ENCODE measurements around the gene SYNE4. TPM values are rescaled to one million over a fixed set of nuclear protein-coding genes. Genes with fewer than 3 reads are reported as not detected.
"Not testable (repeated sequence)": the region's sequence is repeated elsewhere in the genome, so short reads cannot be mapped to it uniquely, and the experiment has no call there.

Gene SYNE4
- total RNA-seq, 2 experiments from 2014 or later, result 1.8 to 2.4 TPM

- H3K36me3 Mint-ChIP-seq (ENCODE audit: low read depth), result peaks cover 17% of the 10 kb centered on the region
- peak overlapping the region; percentile 51 for H3K4me3 Mint-ChIP-seq
- ChIA-PET CTCF (interaction anchor here (0.5 to 1.6 kb wide), 4 partner anchors 13 to 1294 kb away, joined by 3 to 4 read pairs (median 4); no protein-coding TSS in a partner anchor), POLR2A (no interaction called here)
- no peaks in the 10 kb centered on the region for H3K27me3 Mint-ChIP-seq
- DNase-seq, result no peak
- peaks cover 29% of the 10 kb centered on the region for H3K4me1 Mint-ChIP-seq
- peak overlapping the region; percentile 78 for H3K27ac Mint-ChIP-seq
- H3K9me3 Mint-ChIP-seq, result no peaks in the 10 kb centered on the region
Observed at GRCh38 chr19:35993923-35994598, 14.6 kb downstream of the SYNE4 start.

- H3K4me1 Mint-ChIP-seq, result peaks cover 29% of the 10 kb centered on the region
- CTCF ChIA-PET, result interaction anchor here (0.8 to 1.6 kb wide), 5 partner anchors 10 to 19 kb away, joined by 3 to 4 read pairs (median 3); no protein-coding TSS in a partner anchor
Observed at GRCh38 chr19:35992907-35993765, 15.5 kb downstream of the SYNE4 start.

GRCh38 chr19:35991731-35992450, 16.7 kb downstream of the SYNE4 start:
- H3K9me3 Mint-ChIP-seq, result peaks cover 3% of the 10 kb centered on the region
- no peak for DNase-seq
- ChIA-PET CTCF (interaction anchor here (0.6 to 1.3 kb wide), 2 partner anchors 13 to 15 kb away, joined by 3 read pairs; no protein-coding TSS in a partner anchor), POLR2A (no interaction called here)
- H3K27me3 Mint-ChIP-seq, result peaks cover 11% of the 10 kb centered on the region
- H3K4me1 Mint-ChIP-seq, result peaks cover 22% of the 10 kb centered on the region
- H3K36me3 Mint-ChIP-seq (ENCODE audit: low read depth), result peaks cover 11% of the 10 kb centered on the region
- no peak overlapping the region for H3K4me3 Mint-ChIP-seq
- no peak overlapping the region for H3K27ac Mint-ChIP-seq

More at GRCh38 chr19:35992907-35993765, 15.5 kb downstream of the SYNE4 start:
- POLR2A ChIA-PET, result no interaction called here
- peaks cover 6% of the 10 kb centered on the region for H3K27me3 Mint-ChIP-seq
- H3K27ac Mint-ChIP-seq, result no peak overlapping the region
- DNase-seq, result no peak
- peaks cover 17% of the 10 kb centered on the region for H3K36me3 Mint-ChIP-seq (ENCODE audit: low read depth)
- H3K9me3 Mint-ChIP-seq, result peaks cover 3% of the 10 kb centered on the region
- no peak overlapping the region for H3K4me3 Mint-ChIP-seq

- H3K36me3 Mint-ChIP-seq (ENCODE audit: low read depth), result peaks cover 5% of the 10 kb centered on the region
- H3K4me3 Mint-ChIP-seq, result no peak overlapping the region
- no peak for DNase-seq
- H3K27ac Mint-ChIP-seq, result no peak overlapping the region
- peaks cover 16% of the 10 kb centered on the region for H3K4me1 Mint-ChIP-seq
- POLR2A ChIA-PET, result no interaction called here
- CTCF ChIA-PET, result interaction anchor here (0.6 to 0.7 kb wide), 3 partner anchors 14 to 1840 kb away, joined by 3 read pairs; no protein-coding TSS in a partner anchor
- peaks cover 3% of the 10 kb centered on the region for H3K9me3 Mint-ChIP-seq
- peaks cover 18% of the 10 kb centered on the region for H3K27me3 Mint-ChIP-seq
Observed at GRCh38 chr19:35990771-35991730, 17.6 kb downstream of the SYNE4 start.

GRCh38 chr19:35990156-35990555, 18.5 kb downstream of the SYNE4 start:
- peaks cover 3% of the 10 kb centered on the region for H3K9me3 Mint-ChIP-seq
- H3K4me1 Mint-ChIP-seq, result peaks cover 10% of the 10 kb centered on the region
- CTCF ChIA-PET, result no interaction called here
- peaks cover 1% of the 10 kb centered on the region for H3K36me3 Mint-ChIP-seq (ENCODE audit: low read depth)
- no peak for DNase-seq
- POLR2A ChIA-PET, result no interaction called here
- no peak overlapping the region for H3K27ac Mint-ChIP-seq
- H3K27me3 Mint-ChIP-seq, result peaks cover 27% of the 10 kb centered on the region
- H3K4me3 Mint-ChIP-seq, result no peak overlapping the region

GRCh38 chr19:35988824-35989223, 19.8 kb downstream of the SYNE4 start:
- Mint-ChIP-seq H3K4me3 (no peak overlapping the region), H3K27ac (no peak overlapping the region), H3K27me3 (peaks cover 29% of the 10 kb centered on the region), H3K9me3 (peaks cover 3% of the 10 kb centered on the region), H3K4me1 (peaks cover 3% of the 10 kb centered on the region), H3K36me3 (ENCODE audit: low read depth) (no peaks in the 10 kb centered on the region)
- CTCF ChIA-PET, result interaction anchor here (0.6 kb wide), 1 partner anchor 37 kb away, joined by 6 read pairs; no protein-coding TSS in a partner anchor
- POLR2A ChIA-PET, result no interaction called here
- no peak for DNase-seq

- Mint-ChIP-seq H3K4me1 (peaks cover 3% of the 10 kb centered on the region), H3K27ac (no peak overlapping the region), H3K4me3 (no peak overlapping the region), H3K27me3 (peaks cover 29% of the 10 kb centered on the region), H3K9me3 (peaks cover 3% of the 10 kb centered on the region), H3K36me3 (ENCODE audit: low read depth) (no peaks in the 10 kb centered on the region)
- CTCF ChIA-PET, result no interaction called here
- POLR2A ChIA-PET, result no interaction called here
- no peak for DNase-seq
Observed at GRCh38 chr19:35987571-35987896, 21.1 kb downstream of the SYNE4 start.

GRCh38 chr19:35986664-35987570, 21.7 kb downstream of the SYNE4 start:
- H3K4me1 Mint-ChIP-seq, result peaks cover 3% of the 10 kb centered on the region

GRCh38 chr19:35986111-35986510, 22.5 kb downstream of the SYNE4 start:
- peaks cover 3% of the 10 kb centered on the region for H3K9me3 Mint-ChIP-seq
- H3K36me3 Mint-ChIP-seq (ENCODE audit: low read depth), result no peaks in the 10 kb centered on the region
- H3K4me1 Mint-ChIP-seq, result peaks cover 3% of the 10 kb centered on the region
- H3K4me3 Mint-ChIP-seq, result no peak overlapping the region
- DNase-seq, result no peak
- ChIA-PET CTCF (no interaction called here), POLR2A (no interaction called here)
- peaks cover 29% of the 10 kb centered on the region for H3K27me3 Mint-ChIP-seq
- no peak overlapping the region for H3K27ac Mint-ChIP-seq

More at GRCh38 chr19:35986664-35987570, 21.7 kb downstream of the SYNE4 start:
- Mint-ChIP-seq H3K36me3 (ENCODE audit: low read depth) (no peaks in the 10 kb centered on the region), H3K9me3 (peaks cover 3% of the 10 kb centered on the region), H3K27ac (no peak overlapping the region), H3K27me3 (peaks cover 29% of the 10 kb centered on the region), H3K4me3 (peak overlapping the region; percentile 73)
- peak; percentile 17 for DNase-seq
- POLR2A ChIA-PET, result no interaction called here
- CTCF ChIA-PET, result no interaction called here

- CTCF ChIA-PET, result no interaction called here
- no peaks in the 10 kb centered on the region for H3K36me3 Mint-ChIP-seq (ENCODE audit: low read depth)
- DNase-seq, result no peak
- peaks cover 3% of the 10 kb centered on the region for H3K4me1 Mint-ChIP-seq
- no peak overlapping the region for H3K27ac Mint-ChIP-seq
- peaks cover 29% of the 10 kb centered on the region for H3K27me3 Mint-ChIP-seq
- POLR2A ChIA-PET, result no interaction called here
- H3K9me3 Mint-ChIP-seq, result no peaks in the 10 kb centered on the region
- H3K4me3 Mint-ChIP-seq, result no peak overlapping the region
Observed at GRCh38 chr19:35983177-35983576, 25.4 kb downstream of the SYNE4 start.

GRCh38 chr19:35980997-35981396, 27.6 kb downstream of the SYNE4 start:
- H3K4me3 Mint-ChIP-seq; POLR2A ChIA-PET; H3K9me3 Mint-ChIP-seq; H3K27ac Mint-ChIP-seq; H3K36me3 Mint-ChIP-seq (ENCODE audit: low read depth); DNase-seq; H3K4me1 Mint-ChIP-seq: not testable (repeated sequence)
- CTCF ChIA-PET, result interaction anchor here (0.5 to 1.2 kb wide), 2 partner anchors 13 to 185 kb away, joined by 4 read pairs; no protein-coding TSS in a partner anchor
- H3K27me3 Mint-ChIP-seq, result peaks cover 20% of the 10 kb centered on the region

All from activated CD4-positive, alpha-beta T cell treated with anti-CD3 and anti-CD28 coated beads, Interleukin-2, amount 10 ng/mL, durations not matched to agents 7 days and 5 days (primary cell).